SK-N-SH treated with all-trans-retinoic acid at 6 μM for 48 hours (cell line): Measurements from ENCODE around the gene KMT5B.

Source experiments
- ATAC-seq: fragments of 200-7000 bp; cut with Tn5 transposase; 3 replicates; pipeline ENCODE4 v1.9.1; 2020; ENCODE audit warnings: mild to moderate bottlenecking, moderate library complexity
- ARNTL ChIP-seq: fragments of 450-650 bp; formaldehyde crosslinking; IDR thresholded peaks from 2 replicates; pipeline ENCODE4 v1.5.0; 2020; ENCODE audit warnings: low read depth, mild to moderate bottlenecking, moderate library complexity, borderline replicate concordance
- BACH2 ChIP-seq: fragments of 250-450 bp; sonication (Bioruptor Pico); IDR thresholded peaks from 2 replicates; pipeline ENCODE4 v1.9.0; 2021; ENCODE audit warnings: mild to moderate bottlenecking, borderline replicate concordance
- CREB5 ChIP-seq: fragments of 250-450 bp; sonication (Bioruptor Pico); IDR thresholded peaks from 2 replicates; pipeline ENCODE4 v1.5.1; 2020; ENCODE audit warnings: low read depth, mild to moderate bottlenecking, moderate library complexity
- ESRRG ChIP-seq: fragments of 250-450 bp; sonication (Bioruptor Pico); IDR thresholded peaks from 2 replicates; pipeline ENCODE4 v1.6.1; 2021; ENCODE audit warnings: mild to moderate bottlenecking
- GLIS3 ChIP-seq: fragments of 250-450 bp; sonication (Bioruptor Pico); IDR thresholded peaks from 2 replicates; pipeline ENCODE4 v1.5.0; 2020; ENCODE audit warnings: mild to moderate bottlenecking, moderate library complexity
- OSR1 ChIP-seq: fragments of 250-450 bp; sonication (Bioruptor Pico); IDR thresholded peaks from 2 replicates; pipeline ENCODE4 v1.8.0; 2022; ENCODE audit warnings: moderate library complexity, mild to moderate bottlenecking, inconsistent platforms
- POU6F1 ChIP-seq: fragments of 250-450 bp; sonication (Bioruptor Pico); IDR thresholded peaks from 2 replicates; pipeline ENCODE4 v1.8.0; 2021; ENCODE audit warnings: low read depth, mild to moderate bottlenecking, moderate library complexity, borderline replicate concordance
- PPARA ChIP-seq: fragments of 250-450 bp; sonication (Bioruptor Pico); IDR thresholded peaks from 2 replicates; pipeline ENCODE4 v1.5.0; 2020; ENCODE audit warnings: mild to moderate bottlenecking, borderline replicate concordance
- RARB ChIP-seq: fragments of 250-450 bp; sonication (Bioruptor Pico); IDR thresholded peaks from 2 replicates; pipeline ENCODE4 v1.8.0; 2021; ENCODE audit warnings: mild to moderate bottlenecking, moderate library complexity
- TCF4 ChIP-seq: fragments of 250-450 bp; sonication (Bioruptor Pico); IDR thresholded peaks from 2 replicates; pipeline ENCODE4 v1.8.0; 2021; ENCODE audit warnings: mild to moderate bottlenecking, moderate library complexity, borderline replicate concordance
- TSHZ2 ChIP-seq: fragments of 250-450 bp; sonication (Bioruptor Pico); IDR thresholded peaks from 2 replicates; pipeline ENCODE4 v1.5.0; 2020; ENCODE audit warnings: mild to moderate bottlenecking, moderate library complexity
- ZC3H10 ChIP-seq: fragments of 250-450 bp; sonication (Bioruptor Pico); IDR thresholded peaks from 2 replicates; pipeline ENCODE4 v1.5.1; 2021; ENCODE audit warnings: mild to moderate bottlenecking, moderate library complexity
- ZFP3 ChIP-seq: fragments of 250-450 bp; sonication (Bioruptor Pico); IDR thresholded peaks from 2 replicates; pipeline ENCODE4 v1.5.0; 2020; ENCODE audit warnings: mild to moderate bottlenecking, moderate library complexity
- ZNF565 ChIP-seq: fragments of 450-650 bp; formaldehyde crosslinking; conservative IDR thresholded peaks from 2 replicates; pipeline ENCODE4 v1.5.0; 2020; ENCODE audit warnings: low read depth, mild to moderate bottlenecking, moderate library complexity
- ZNF70 ChIP-seq: fragments of 450-650 bp; formaldehyde crosslinking; IDR thresholded peaks from 2 replicates; pipeline ENCODE4 v1.5.0; 2020; ENCODE audit warnings: mild to moderate bottlenecking, moderate library complexity
- ZNF8 ChIP-seq: fragments of 450-650 bp; formaldehyde crosslinking; IDR thresholded peaks from 2 replicates; pipeline ENCODE4 v1.5.0; 2020; ENCODE audit warnings: mild to moderate bottlenecking, moderate library complexity
- TF ChIP-seq, protein P1 (sequence below): fragments of 250-450 bp; sonication (Bioruptor Pico); IDR thresholded peaks from 2 replicates; pipeline ENCODE4 v1.5.1; 2021; ENCODE audit warnings: mild to moderate bottlenecking, moderate library complexity
- TF ChIP-seq, protein P2 (sequence below): fragments of 250-450 bp; sonication (Bioruptor Pico); IDR thresholded peaks from 2 replicates; pipeline ENCODE4 v1.8.0; 2020; ENCODE audit warnings: mild to moderate bottlenecking, moderate library complexity, borderline replicate concordance

The KMT5B gene

GRCh38 chr11:68164437-68164836 is 48.7 kb downstream of the KMT5B start (continued):
- TF ChIP-seq CREB5 (no peak), ESRRG (CRISPR knock-in tag) (no peak)

DNA sequence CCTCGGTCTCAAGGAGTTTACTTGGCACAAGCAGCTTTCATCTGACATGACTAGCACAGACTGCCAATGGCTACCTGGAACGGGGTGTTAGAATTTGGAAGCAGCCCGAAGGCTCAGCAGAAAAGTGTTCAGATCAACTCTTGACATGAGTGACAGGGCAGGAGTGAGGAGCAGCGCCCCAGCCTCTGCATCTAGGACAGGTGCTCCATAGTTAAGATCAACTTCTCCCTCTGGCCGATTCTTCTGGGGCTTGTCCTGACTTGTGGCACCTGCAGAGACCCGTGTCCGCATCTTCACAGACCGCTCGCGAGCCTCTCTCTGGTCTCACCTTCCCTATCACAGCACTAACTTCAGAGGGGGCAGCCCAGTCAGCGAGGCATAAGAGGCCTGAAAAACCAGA is 49.4 kb downstream of the KMT5B start:
- TF ChIP-seq ZC3H10 (CRISPR knock-in tag), result no peak
- no peak for TF ChIP-seq RARB (CRISPR knock-in tag)
- no peak for TF ChIP-seq TCF4 (CRISPR knock-in tag)
- TF ChIP-seq, protein P1, sequence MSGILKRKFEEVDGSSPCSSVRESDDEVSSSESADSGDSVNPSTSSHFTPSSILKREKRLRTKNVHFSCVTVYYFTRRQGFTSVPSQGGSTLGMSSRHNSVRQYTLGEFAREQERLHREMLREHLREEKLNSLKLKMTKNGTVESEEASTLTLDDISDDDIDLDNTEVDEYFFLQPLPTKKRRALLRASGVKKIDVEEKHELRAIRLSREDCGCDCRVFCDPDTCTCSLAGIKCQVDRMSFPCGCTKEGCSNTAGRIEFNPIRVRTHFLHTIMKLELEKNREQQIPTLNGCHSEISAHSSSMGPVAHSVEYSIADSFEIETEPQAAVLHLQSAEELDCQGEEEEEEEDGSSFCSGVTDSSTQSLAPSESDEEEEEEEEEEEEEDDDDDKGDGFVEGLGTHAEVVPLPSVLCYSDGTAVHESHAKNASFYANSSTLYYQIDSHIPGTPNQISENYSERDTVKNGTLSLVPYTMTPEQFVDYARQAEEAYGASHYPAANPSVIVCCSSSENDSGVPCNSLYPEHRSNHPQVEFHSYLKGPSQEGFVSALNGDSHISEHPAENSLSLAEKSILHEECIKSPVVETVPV (CRISPR knock-in tag), result no peak
- TF ChIP-seq ARNTL, result no peak
- TF ChIP-seq POU6F1 (CRISPR knock-in tag), result no peak
- TF ChIP-seq, all 23 proteins: peak for 0
- ATAC-seq, result no peak

GRCh38 chr11:68160100-68160695 is 52.9 kb downstream of the KMT5B start:
- no peak for ATAC-seq
- TF ChIP-seq TSHZ2, result no peak
- no peak for TF ChIP-seq POU6F1 (CRISPR knock-in tag)
- TF ChIP-seq, protein P2, sequence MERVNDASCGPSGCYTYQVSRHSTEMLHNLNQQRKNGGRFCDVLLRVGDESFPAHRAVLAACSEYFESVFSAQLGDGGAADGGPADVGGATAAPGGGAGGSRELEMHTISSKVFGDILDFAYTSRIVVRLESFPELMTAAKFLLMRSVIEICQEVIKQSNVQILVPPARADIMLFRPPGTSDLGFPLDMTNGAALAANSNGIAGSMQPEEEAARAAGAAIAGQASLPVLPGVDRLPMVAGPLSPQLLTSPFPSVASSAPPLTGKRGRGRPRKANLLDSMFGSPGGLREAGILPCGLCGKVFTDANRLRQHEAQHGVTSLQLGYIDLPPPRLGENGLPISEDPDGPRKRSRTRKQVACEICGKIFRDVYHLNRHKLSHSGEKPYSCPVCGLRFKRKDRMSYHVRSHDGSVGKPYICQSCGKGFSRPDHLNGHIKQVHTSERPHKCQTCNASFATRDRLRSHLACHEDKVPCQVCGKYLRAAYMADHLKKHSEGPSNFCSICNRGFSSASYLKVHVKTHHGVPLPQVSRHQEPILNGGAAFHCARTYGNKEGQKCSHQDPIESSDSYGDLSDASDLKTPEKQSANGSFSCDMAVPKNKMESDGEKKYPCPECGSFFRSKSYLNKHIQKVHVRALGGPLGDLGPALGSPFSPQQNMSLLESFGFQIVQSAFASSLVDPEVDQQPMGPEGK (CRISPR knock-in tag), result no peak
- TF ChIP-seq, all 23 proteins: peak for 0

DNA sequence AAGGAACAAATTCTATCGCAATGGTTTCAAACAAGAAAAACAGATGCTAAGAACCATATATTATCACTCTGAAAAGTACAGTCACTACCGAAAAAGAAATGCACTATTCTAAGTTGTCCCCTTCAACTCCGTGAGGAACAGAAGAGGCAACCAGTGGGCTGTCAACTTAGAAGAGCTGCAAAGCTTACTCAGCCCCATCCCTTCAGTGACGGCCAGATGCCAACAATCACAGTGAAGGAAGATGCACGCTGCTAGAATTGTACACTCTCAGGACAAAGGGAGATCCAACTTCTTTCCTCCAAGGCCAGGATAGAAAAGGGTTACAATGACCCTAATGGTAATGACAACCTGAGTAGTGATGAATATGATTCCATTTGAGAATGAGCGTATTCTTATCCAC is 53.4 kb downstream of the KMT5B start:
- no peak for TF ChIP-seq ZC3H10 (CRISPR knock-in tag)
- no peak for TF ChIP-seq TCF4 (CRISPR knock-in tag)
- TF ChIP-seq PPARA (CRISPR knock-in tag), result no peak
- no peak for TF ChIP-seq ESRRG (CRISPR knock-in tag)
- TF ChIP-seq, protein P1 (CRISPR knock-in tag), result no peak
- no peak for TF ChIP-seq ZFP3
- no peak for TF ChIP-seq OSR1 (CRISPR knock-in tag)
- TF ChIP-seq POU6F1 (CRISPR knock-in tag), result no peak
- TF ChIP-seq ZNF70 (CRISPR knock-in tag), result no peak
- no peak for TF ChIP-seq GLIS3 (CRISPR knock-in tag)
- no peak for TF ChIP-seq ZNF565
- no peak for TF ChIP-seq BACH2 (CRISPR knock-in tag)
- no peak for TF ChIP-seq RARB (CRISPR knock-in tag)
- TF ChIP-seq ZNF8 (CRISPR knock-in tag), result no peak
- ATAC-seq, result no peak
